ENCODE data around the gene TTLL8.

Gene TTLL8

GRCh38 chr22:50016308-50016987 lies 41.6 kb downstream of the TTLL8 start:
- DNase-seq = no peak

GRCh38 chr22:50015451-50016307 lies 42.4 kb downstream of the TTLL8 start:
- no peak for DNase-seq

GRCh38 chr22:50014655-50015401 lies 43.3 kb downstream of the TTLL8 start:
- no peak for DNase-seq

GRCh38 chr22:50014053-50014501 lies 44.0 kb downstream of the TTLL8 start:
- no peak for DNase-seq

GRCh38 chr22:50012211-50013181 lies 45.6 kb downstream of the TTLL8 start, which contains the start of gene IL17REL:
Gene IL17REL, minus strand, starts transcription at chr22:50012765. Its CDS starts 119 bp downstream, at chr22:50012646.
- no peak for DNase-seq

DNA sequence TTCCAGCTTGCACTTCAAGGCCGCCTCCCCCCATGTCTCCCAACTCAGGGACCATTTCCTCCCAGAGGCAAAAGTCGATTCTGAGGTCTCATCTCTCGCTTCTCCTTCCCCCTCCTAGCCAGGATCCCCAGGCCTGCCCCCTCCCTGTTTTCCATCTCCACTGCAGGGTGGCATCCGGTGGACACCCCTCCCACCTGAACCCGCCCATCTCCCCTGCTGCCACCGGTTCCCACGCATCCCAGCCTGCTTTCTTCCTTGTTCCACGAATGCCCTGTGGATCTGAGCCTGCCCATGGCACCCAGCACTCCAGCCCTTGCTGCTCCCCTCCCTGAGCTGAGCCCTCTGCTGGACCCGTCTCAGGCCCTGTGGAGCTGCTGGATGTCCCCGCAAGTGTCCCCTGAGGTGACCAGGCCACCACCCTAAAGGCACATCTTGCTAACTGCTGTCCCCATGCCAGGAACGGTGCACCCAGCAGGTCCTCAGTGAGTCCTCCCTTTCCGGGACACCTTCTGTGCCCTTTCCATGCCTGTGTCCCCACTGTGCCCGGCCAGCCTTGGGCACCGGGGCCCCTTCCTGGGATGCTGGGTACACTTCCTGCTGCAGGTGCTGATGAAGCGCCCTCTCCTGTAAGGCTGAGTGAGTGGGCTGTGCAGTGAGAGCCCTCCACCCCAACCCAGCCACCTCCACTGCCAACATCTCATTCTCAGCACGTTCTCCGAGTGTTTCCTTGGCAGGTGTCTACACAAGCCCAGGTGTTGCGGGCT lies 46.5 kb downstream of the TTLL8 start:
- DNase-seq = no peak

GRCh38 chr22:50010676-50011446 lies 47.2 kb downstream of the TTLL8 start:
- DNase-seq = no peak

DNA sequence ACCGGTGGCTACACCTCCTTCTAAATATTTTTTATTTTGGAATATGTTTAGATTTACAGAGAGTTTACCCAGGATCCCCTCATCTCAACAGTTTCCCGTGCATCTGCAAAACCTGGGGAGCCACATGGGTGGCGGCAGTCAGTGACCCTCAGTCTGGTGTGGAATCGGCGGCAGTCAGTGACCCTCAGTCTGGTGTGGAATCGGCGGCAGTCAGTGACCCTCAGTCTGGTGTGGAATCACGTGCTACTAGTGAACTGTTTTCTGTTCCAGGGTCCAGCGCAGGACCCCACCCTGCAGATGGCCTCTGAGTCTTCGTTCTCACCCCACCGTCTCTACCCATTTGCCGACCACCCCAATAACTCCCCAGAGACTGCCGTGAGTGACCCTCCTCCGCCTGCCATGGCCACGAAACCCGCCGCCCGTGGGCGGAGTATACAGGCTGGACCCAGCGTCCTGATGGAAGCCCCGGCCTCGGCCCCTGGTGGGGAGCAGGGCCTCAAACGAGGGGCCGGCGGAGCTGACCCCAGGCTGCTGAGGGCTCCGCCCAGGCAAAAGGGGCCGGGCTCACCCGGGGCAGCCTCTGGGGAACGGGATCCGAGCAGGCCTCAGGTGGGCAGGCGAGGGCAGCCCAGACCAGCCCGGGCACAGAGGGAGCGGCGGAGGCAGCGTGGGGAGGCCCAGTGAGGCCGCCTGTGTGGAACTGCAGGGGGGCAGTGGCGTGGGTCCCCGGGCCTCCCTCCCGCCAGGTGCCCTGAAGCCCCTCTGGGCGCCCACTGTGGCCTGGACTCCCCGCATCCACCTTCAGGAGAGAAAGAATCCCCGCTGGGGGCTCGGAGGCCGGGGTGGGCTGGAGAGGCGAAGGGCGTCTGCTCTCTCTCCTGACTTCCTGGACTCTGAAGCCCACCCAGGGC lies 48.1 kb downstream of the TTLL8 start:
- DNase-seq = no peak

DNA sequence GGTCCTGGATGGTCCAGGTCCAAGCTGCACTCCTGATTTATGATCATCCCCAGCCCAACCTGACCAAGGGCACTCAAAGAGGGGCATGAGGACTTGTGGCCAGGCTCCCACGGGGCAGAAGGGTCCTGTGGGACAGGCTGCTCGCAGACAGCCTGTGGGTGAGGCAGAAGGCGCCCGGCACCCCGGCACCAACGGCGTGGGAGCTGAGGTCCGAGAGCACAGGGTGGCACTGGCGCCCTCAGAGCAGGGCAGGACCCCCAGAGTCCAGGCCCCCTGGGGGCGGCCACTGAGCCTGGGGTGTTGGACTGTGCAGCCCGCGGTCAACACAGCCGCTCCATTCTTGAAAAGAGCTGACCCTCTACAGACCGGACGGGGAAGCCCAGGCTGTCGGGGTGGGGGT lies 48.8 kb downstream of the TTLL8 start:
- DNase-seq = no peak

DNA sequence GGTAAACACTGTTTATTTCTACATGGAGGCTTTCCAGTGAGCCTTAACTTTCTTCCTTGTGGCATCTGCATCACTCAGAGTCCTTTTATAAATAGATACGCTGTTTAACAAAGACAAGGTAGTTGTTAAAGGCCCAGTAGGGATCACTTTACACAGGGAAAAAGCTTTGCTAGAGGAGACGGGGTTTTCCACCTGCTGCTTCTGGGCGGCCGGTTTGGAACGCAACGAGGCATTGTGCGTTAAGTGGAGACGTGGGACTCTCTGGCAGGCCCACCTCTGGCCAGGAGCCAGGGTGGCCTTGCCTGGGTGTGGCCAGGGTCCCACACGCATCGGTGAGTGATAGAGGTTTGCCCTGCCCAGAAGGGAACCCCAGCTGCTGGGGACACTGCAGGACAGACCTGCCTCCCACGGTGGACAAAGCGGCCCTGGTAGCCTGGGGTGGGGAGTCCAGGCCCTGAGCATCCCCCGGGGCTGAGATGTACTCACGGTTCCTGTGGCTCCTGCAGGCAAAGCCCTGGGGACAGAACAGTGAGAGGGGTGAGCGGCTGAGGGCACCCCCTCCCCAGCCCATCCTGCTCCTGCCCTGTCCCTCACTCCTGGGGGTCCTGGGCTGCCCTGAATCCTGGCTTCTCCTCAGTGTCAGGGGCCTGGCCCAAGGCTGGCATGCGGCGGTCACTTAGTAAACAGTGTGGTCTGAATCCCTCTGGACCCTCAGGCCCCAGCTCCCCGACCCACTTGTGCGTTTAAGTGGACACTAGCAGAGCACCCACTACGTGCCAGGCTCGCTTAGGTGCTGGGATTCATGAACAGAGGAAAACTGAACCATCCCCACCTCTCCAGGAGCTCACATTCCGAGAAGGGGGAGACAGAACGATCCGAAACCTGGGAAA lies 49.7 kb downstream of the TTLL8 start:
- no peak for DNase-seq

- DNase-seq = no peak
Observed at GRCh38 chr22:50007057-50007511, 51.0 kb downstream of the TTLL8 start.

- no peak for DNase-seq
Observed at GRCh38 chr22:50004918-50005317, 53.2 kb downstream of the TTLL8 start.

DNA sequence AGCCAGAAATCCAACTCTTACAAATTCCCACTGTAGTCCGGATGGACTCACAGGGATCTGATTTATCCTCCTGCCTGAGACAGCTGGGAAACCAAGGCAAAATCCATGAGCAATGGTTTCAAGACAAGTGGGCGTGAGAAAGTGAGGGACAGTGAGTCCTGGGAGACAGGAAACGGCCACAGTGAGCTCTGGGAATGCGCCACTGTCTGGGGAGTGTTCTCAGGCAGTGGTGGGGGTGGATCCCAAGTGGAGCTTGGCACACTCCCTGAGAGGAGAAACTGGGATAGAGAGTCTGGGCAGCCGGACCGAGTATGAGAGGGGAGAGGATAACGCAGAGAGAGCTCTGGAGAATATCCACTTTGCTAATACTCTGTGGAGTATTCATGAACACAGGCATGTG lies 55.3 kb downstream of the TTLL8 start:
- no peak for DNase-seq

GRCh38 chr22:50001388-50002231 lies 56.5 kb downstream of the TTLL8 start:
- DNase-seq = no peak

DNA sequence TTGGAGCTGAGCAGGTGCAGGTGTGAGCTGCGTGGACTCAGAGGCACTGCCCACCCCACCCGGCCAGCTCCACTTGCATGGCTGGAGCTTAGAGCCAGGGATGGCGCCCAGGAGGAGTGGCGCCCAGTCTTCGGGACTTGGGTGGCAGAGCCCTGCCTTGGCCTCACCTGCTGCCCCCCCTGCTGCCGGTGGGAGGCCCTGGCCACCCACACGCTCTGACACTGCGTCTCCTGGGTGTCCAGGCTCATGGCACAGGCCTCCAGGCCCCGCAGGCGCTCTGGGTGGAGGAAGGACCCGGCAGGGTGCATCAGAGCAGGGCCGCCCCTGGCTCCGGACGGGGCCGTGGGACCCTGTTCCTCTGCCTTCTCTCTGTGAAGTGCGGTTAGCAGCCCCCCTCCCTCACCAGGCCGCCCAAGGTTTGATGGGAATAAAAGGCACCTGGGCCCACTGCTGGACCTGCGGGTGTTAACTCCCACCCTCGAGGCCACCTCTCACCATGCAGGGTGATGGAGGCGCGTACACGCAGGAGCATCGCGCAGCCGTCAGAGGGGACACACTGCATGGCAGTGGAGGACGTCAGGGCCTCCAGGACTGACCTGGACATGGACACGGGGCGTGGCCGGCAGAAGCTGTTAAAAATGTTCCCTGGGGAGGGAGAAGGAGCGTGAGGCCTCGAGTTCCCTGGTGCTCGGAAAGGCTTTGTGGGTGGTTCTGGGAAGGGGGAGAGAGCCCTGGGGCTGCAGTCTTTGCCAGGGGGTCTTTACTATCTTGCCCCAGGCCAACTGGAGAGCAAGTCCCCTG lies 57.3 kb downstream of the TTLL8 start:
- DNase-seq = no peak

GRCh38 chr22:49999946-50000586 lies 58.0 kb downstream of the TTLL8 start:
- no peak for DNase-seq

Measured in NCI-H1930 (cell line).